ENCODE measurements around the gene IGFL4.

Gene IGFL4

DNA sequence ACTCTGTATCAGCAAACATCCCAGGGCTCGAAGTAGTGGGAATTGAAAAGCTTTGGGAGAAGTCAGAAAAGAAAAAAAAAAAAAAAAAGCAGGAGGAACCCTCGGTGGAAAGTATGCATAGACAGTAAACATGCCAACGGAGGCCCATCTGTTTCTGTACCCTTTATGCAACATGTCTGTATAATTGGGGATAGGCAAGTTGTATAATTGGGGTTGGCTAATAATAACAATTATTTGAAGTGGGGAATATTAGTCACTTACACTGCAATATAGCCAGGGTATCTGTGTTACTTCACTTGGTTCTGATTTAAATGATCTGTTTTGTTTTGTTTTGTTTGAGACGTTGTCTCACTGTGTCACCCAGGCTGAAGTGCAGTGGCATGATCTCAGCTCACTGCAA is 12.1 kb upstream of the IGFL4 start:
- H3K27ac ChIP-seq (replicated peaks), result no peak overlapping the region

DNA sequence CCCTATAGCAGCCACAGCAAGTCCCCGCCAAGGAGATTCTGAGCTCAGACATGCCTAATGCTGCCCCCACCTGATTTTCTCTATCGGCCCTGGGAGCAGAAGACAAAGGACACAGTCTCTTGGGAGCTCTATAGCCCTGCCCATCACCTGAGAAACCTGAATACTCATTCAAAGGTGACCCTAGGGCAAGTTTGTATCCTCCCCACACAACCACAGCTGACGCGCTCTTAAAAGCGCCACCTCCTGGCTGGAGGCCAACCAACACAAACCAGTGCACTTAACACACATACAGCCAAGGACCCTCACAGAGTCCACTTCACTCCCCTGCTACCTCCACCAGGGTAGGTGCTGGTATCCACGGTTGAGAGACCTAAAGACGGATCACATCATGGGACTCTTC is 8.8 kb upstream of the IGFL4 start:
- Histone ChIP-seq H3K27me3 (ENCODE audit: insufficient read depth, poor library complexity, severe bottlenecking) (peaks cover 13% of the 10 kb centered on the region), H3K27ac (replicated peaks) (no peak overlapping the region), H3K4me3 (replicated peaks; ENCODE audit: insufficient read depth, low read length) (no peak overlapping the region)
- DNase-seq (ENCODE audit: low read depth in 1 of 2, low spot score in 1 of 2), result no peak
- no peak for TF ChIP-seq GABPA (IDR thresholded peaks at IDR 0.05; ENCODE audit: low read depth)
- TF ChIP-seq, protein P1, sequence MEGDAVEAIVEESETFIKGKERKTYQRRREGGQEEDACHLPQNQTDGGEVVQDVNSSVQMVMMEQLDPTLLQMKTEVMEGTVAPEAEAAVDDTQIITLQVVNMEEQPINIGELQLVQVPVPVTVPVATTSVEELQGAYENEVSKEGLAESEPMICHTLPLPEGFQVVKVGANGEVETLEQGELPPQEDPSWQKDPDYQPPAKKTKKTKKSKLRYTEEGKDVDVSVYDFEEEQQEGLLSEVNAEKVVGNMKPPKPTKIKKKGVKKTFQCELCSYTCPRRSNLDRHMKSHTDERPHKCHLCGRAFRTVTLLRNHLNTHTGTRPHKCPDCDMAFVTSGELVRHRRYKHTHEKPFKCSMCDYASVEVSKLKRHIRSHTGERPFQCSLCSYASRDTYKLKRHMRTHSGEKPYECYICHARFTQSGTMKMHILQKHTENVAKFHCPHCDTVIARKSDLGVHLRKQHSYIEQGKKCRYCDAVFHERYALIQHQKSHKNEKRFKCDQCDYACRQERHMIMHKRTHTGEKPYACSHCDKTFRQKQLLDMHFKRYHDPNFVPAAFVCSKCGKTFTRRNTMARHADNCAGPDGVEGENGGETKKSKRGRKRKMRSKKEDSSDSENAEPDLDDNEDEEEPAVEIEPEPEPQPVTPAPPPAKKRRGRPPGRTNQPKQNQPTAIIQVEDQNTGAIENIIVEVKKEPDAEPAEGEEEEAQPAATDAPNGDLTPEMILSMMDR (IDR thresholded peaks at IDR 0.05; ENCODE audit: insufficient read depth, low read length), result no peak
- no peak for TF ChIP-seq SPI1 (IDR thresholded peaks at IDR 0.05; ENCODE audit: borderline replicate concordance, low read depth)
- TF ChIP-seq, protein P2, sequence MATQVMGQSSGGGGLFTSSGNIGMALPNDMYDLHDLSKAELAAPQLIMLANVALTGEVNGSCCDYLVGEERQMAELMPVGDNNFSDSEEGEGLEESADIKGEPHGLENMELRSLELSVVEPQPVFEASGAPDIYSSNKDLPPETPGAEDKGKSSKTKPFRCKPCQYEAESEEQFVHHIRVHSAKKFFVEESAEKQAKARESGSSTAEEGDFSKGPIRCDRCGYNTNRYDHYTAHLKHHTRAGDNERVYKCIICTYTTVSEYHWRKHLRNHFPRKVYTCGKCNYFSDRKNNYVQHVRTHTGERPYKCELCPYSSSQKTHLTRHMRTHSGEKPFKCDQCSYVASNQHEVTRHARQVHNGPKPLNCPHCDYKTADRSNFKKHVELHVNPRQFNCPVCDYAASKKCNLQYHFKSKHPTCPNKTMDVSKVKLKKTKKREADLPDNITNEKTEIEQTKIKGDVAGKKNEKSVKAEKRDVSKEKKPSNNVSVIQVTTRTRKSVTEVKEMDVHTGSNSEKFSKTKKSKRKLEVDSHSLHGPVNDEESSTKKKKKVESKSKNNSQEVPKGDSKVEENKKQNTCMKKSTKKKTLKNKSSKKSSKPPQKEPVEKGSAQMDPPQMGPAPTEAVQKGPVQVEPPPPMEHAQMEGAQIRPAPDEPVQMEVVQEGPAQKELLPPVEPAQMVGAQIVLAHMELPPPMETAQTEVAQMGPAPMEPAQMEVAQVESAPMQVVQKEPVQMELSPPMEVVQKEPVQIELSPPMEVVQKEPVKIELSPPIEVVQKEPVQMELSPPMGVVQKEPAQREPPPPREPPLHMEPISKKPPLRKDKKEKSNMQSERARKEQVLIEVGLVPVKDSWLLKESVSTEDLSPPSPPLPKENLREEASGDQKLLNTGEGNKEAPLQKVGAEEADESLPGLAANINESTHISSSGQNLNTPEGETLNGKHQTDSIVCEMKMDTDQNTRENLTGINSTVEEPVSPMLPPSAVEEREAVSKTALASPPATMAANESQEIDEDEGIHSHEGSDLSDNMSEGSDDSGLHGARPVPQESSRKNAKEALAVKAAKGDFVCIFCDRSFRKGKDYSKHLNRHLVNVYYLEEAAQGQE (IDR thresholded peaks at IDR 0.05; ENCODE audit: insufficient replicate concordance, low read depth), result no peak
- TF ChIP-seq POLR2AphosphoS5 (IDR thresholded peaks at IDR 0.05; ENCODE audit: low read depth), result no peak

More for the DNA sequence above, 12.1 kb upstream of the IGFL4 start:
- DNase-seq (ENCODE audit: low read depth in 1 of 2, low spot score in 1 of 2), result no peak
- TF ChIP-seq, protein P1 (IDR thresholded peaks at IDR 0.05; ENCODE audit: insufficient read depth, low read length), result no peak
- TF ChIP-seq GABPA (IDR thresholded peaks at IDR 0.05; ENCODE audit: low read depth) (no peak), POLR2AphosphoS5 (IDR thresholded peaks at IDR 0.05; ENCODE audit: low read depth) (no peak), SPI1 (IDR thresholded peaks at IDR 0.05; ENCODE audit: borderline replicate concordance, low read depth) (no peak)
- TF ChIP-seq, protein P2 (IDR thresholded peaks at IDR 0.05; ENCODE audit: insufficient replicate concordance, low read depth), result no peak
- Histone ChIP-seq H3K27me3 (ENCODE audit: insufficient read depth, poor library complexity, severe bottlenecking) (peaks cover 9% of the 10 kb centered on the region), H3K4me3 (replicated peaks; ENCODE audit: insufficient read depth, low read length) (no peak overlapping the region)

DNA sequence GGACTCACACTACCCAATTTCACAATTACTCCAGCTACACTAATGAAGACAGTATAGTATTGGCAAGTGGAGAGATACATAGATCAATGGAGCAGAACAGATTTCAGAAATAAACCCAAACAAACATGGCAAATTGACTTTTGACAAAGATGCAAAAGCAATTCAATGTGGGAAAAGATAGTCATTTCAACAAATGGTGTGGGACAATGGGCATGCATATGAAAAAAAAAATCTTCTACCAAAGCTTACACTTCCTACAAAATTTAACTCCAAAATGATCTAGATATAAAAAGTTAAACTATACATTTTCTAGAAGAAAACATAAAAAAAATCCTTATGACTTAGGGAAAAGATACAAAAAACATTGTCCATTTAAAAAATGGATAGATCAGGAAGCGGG is 2.7 kb upstream of the IGFL4 start:
- Histone ChIP-seq H3K4me3 (replicated peaks; ENCODE audit: insufficient read depth, low read length) (no peak overlapping the region), H3K27ac (replicated peaks) (no peak overlapping the region), H3K27me3 (ENCODE audit: insufficient read depth, poor library complexity, severe bottlenecking) (peaks cover 4% of the 10 kb centered on the region)
- DNase-seq (ENCODE audit: low read depth in 1 of 2, low spot score in 1 of 2), result no peak
- TF ChIP-seq GABPA (IDR thresholded peaks at IDR 0.05; ENCODE audit: low read depth) (no peak), POLR2AphosphoS5 (IDR thresholded peaks at IDR 0.05; ENCODE audit: low read depth) (no peak), SPI1 (IDR thresholded peaks at IDR 0.05; ENCODE audit: borderline replicate concordance, low read depth) (no peak)
- TF ChIP-seq, protein P1 (IDR thresholded peaks at IDR 0.05; ENCODE audit: insufficient read depth, low read length), result no peak
- TF ChIP-seq, protein P2 (IDR thresholded peaks at IDR 0.05; ENCODE audit: insufficient replicate concordance, low read depth), result no peak
